GM21367 (cell line): ENCODE data around the gene PGAP3.
"Not testable (repeated sequence)": the region's sequence is repeated elsewhere in the genome, so short reads cannot be mapped to it uniquely, and the experiment has no call there.

ENCODE experiments used
- ATAC-seq: cut with Tn5 transposase; IDR thresholded peaks from one replicate; pipeline ENCODE4 v1.9.1; 2021; ENCODE audit not compliant: unreplicated experiment

Gene PGAP3

GRCh38 chr17:39715375-39716072 is 27.7 kb upstream of the PGAP3 start:
- no peak for ATAC-seq

- no peak for ATAC-seq
These were observed 26.4 kb upstream of the PGAP3 start for GRCh38 chr17:39714234-39714633.

GRCh38 chr17:39711851-39712250 is 24.0 kb upstream of the PGAP3 start:
- ATAC-seq = no peak

- not testable (repeated sequence) for ATAC-seq
These were observed 23.2 kb upstream of the PGAP3 start for GRCh38 chr17:39711071-39711470.

- ATAC-seq = no peak
These were observed 22.4 kb upstream of the PGAP3 start for GRCh38 chr17:39709998-39710964.

GRCh38 chr17:39709319-39709997 is 21.6 kb upstream of the PGAP3 start:
- ATAC-seq = no peak

GRCh38 chr17:39706921-39707337 is 19.1 kb upstream of the PGAP3 start:
- ATAC-seq = no peak

- no peak for ATAC-seq
These were observed 18.5 kb upstream of the PGAP3 start for GRCh38 chr17:39706383-39706782.

GRCh38 chr17:39705786-39706348 is 18.0 kb upstream of the PGAP3 start:
- no peak for ATAC-seq

GRCh38 chr17:39704821-39705551 is 17.1 kb upstream of the PGAP3 start:
- ATAC-seq = no peak

GRCh38 chr17:39703913-39704312 is 16.1 kb upstream of the PGAP3 start:
- ATAC-seq = no peak

- no peak for ATAC-seq
These were observed 15.3 kb upstream of the PGAP3 start for GRCh38 chr17:39702901-39703893.

GRCh38 chr17:39701784-39702422 is 14.0 kb upstream of the PGAP3 start:
- no peak for ATAC-seq

- no peak for ATAC-seq
These were observed 13.3 kb upstream of the PGAP3 start for GRCh38 chr17:39701012-39701783.

GRCh38 chr17:39700148-39700987 is 12.5 kb upstream of the PGAP3 start:
- no peak for ATAC-seq

GRCh38 chr17:39699818-39700147 is 11.9 kb upstream of the PGAP3 start, which contains the start of gene ERBB2:
Gene ERBB2, plus strand, starts transcription at chr17:39700064. Its CDS starts 175 bp downstream, at chr17:39700239.
- ATAC-seq = no peak

GRCh38 chr17:39699157-39699817 is 11.4 kb upstream of the PGAP3 start:
- ATAC-seq = not testable (repeated sequence)
